22Rv1 (cell line): ENCODE measurements around the gene EVA1A.

Source experiments
- H3K27ac ChIP-seq: fragments of 450-650 bp; 2 replicates; pipeline ENCODE4 v1.5.1; 2017
- ZFX ChIP-seq: fragments of 450-650 bp; IDR thresholded peaks from 2 replicates; pipeline ENCODE4 v1.6.1; 2017; ENCODE audit warnings: antibody characterized with exemption, borderline replicate concordance
- TF ChIP-seq, protein P1 (sequence below): fragments of 450-650 bp; IDR thresholded peaks from 2 replicates; pipeline ENCODE4 v1.5.1; 2017; ENCODE audit warnings: mild to moderate bottlenecking

Gene EVA1A

GRCh38 chr2:75476761-75477160 lies 84.0 kb downstream of the EVA1A start:
- H3K27ac ChIP-seq = no peak overlapping the region
- TF ChIP-seq ZFX = no peak
- TF ChIP-seq, protein P1, sequence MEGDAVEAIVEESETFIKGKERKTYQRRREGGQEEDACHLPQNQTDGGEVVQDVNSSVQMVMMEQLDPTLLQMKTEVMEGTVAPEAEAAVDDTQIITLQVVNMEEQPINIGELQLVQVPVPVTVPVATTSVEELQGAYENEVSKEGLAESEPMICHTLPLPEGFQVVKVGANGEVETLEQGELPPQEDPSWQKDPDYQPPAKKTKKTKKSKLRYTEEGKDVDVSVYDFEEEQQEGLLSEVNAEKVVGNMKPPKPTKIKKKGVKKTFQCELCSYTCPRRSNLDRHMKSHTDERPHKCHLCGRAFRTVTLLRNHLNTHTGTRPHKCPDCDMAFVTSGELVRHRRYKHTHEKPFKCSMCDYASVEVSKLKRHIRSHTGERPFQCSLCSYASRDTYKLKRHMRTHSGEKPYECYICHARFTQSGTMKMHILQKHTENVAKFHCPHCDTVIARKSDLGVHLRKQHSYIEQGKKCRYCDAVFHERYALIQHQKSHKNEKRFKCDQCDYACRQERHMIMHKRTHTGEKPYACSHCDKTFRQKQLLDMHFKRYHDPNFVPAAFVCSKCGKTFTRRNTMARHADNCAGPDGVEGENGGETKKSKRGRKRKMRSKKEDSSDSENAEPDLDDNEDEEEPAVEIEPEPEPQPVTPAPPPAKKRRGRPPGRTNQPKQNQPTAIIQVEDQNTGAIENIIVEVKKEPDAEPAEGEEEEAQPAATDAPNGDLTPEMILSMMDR = no peak

DNA sequence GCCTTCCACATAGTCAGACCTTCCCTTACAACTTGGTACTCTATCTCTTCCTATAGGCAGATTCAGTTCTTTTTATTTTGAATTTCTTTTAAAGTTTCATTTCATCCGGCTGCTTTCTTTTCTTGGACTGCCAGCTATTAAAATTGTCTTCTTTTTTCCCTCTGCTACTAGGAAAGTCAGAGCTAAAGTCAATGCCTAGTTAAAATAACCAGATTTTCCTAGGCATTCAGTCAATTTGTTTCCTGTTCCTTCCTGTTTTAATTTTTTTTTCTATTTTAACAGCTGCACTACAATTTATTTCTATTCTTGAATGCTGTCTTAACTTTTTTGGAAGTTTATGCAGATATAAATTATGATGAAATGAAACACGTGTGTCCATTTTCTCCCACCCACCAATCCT lies 84.8 kb downstream of the EVA1A start:
- no peak overlapping the region for H3K27ac ChIP-seq
- TF ChIP-seq ZFX = no peak

- TF ChIP-seq ZFX = no peak
- TF ChIP-seq, protein P1 = no peak
- no peak overlapping the region for H3K27ac ChIP-seq
These were observed 85.7 kb downstream of the EVA1A start for GRCh38 chr2:75475049-75475448.

DNA sequence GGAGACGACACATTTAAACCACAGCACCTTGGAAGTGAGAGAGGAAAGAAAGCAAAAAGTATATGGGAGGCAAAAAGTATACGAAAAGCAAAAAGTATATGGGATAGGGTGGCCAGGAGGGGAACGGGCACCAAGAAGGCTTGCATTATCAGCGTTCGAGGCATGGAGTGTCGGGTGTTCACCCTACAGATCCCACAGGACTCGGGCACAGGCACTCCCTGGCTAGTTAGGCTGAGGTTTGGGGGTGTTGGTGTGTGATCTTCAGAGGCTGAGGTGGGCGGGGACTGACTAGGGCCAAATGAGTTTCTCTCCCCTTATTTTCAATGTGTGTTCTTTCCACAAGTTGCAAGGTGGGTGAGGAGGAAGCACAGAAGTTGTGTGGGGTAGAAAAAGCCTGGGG lies 86.6 kb downstream of the EVA1A start:
- H3K27ac ChIP-seq = no peak overlapping the region
- TF ChIP-seq ZFX = no peak
- TF ChIP-seq, protein P1 = no peak

DNA sequence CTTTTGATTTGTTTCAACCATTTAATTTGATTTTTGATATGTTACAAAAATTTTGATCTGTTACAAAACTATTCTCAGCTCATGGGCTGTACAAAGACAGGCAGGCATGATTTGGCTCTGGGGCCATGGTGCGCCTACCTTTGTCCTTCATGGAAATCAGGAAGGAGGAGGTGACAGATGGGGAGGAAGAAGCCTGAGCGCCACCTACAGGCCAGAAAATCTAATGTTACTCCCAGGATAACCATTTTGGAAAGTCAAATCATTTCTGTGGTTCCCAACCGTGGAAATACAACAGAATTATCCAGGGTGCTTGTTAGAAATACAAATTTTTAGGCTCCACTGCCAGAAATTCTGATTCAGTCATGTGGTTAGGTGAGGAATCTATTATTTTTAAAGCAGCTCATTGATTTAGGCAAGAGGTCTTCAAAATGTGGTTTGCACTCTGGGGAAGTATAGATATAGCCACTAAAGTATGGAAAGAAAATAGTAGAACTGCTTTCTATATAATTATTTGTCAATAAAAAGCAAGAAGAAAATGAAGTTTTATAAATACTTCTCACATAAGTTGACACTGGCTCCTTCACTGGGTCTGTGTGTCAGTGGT lies 93.9 kb downstream of the EVA1A start:
- TF ChIP-seq, protein P1 = peak; percentile 85
- TF ChIP-seq ZFX = no peak
- no peak overlapping the region for H3K27ac ChIP-seq

GRCh38 chr2:75465317-75465984 lies 95.3 kb downstream of the EVA1A start:
- no peak overlapping the region for H3K27ac ChIP-seq
- TF ChIP-seq, protein P1 = no peak
- TF ChIP-seq ZFX = no peak

DNA sequence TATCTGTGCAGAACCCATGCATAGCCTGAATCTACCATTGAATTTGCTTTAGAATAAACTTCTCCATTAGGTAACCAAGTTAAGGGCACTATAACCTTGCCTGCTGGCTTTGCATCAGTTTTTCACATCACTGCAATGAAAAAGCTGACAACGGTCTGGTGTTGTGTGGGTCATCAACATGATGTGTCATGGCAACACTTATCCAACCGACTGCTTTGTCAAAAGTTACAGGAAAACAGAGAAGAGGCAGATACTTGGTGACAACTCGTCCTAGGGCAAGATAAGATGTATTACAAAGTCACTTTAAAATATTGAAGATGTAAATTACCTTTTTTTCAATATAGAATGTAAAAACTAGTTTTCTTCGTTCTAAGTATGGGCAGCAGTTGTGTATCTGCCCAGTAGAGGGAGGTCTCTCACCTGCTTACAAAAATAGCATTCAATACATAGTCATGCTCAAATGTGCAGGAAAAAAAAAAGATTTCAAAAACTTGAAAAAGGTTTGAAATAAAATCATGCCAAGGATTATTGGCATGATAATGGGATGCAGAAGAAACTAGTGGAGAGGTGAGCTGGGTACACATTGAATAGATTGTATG lies 96.3 kb downstream of the EVA1A start:
- no peak for TF ChIP-seq ZFX
- TF ChIP-seq, protein P1 = peak; percentile 81
- H3K27ac ChIP-seq = no peak overlapping the region

- TF ChIP-seq ZFX = no peak
- TF ChIP-seq, protein P1 = no peak
- H3K27ac ChIP-seq = no peak overlapping the region
These were observed 98.0 kb downstream of the EVA1A start for GRCh38 chr2:75462721-75463120.
